GM06990 (cell line): ENCODE results near the gene SERINC2.

Source experiments
- DNase-seq: peaks from one replicate; pipeline ENCODE4 v3.0.0-alpha.2; 2011; ENCODE audit not compliant: insufficient read length; ENCODE audit errors: extremely low read depth
- H3K27me3 ChIP-seq: replicated peaks from 2 replicates; pipeline ENCODE4 v1.6.0; 2011; ENCODE audit warnings: low read length; ENCODE audit not compliant: control insufficient read depth, insufficient read depth
- H3K36me3 ChIP-seq: 2 replicates; pipeline ENCODE4 v1.5.1; 2011; ENCODE audit warnings: low read length; ENCODE audit not compliant: control insufficient read depth, insufficient read depth
- H3K4me3 ChIP-seq: replicated peaks from 2 replicates; pipeline ENCODE4 v1.5.1; 2011; ENCODE audit warnings: low read depth, mild to moderate bottlenecking, control low read depth, low read length
- TF ChIP-seq, protein P1 (sequence below): IDR thresholded peaks from 2 replicates; pipeline ENCODE4 v1.5.1; 2011; ENCODE audit warnings: low read length, control low read depth, mild to moderate bottlenecking, inconsistent platforms; ENCODE audit not compliant: insufficient read depth, poor library complexity, severe bottlenecking

SERINC2 gene

DNA sequence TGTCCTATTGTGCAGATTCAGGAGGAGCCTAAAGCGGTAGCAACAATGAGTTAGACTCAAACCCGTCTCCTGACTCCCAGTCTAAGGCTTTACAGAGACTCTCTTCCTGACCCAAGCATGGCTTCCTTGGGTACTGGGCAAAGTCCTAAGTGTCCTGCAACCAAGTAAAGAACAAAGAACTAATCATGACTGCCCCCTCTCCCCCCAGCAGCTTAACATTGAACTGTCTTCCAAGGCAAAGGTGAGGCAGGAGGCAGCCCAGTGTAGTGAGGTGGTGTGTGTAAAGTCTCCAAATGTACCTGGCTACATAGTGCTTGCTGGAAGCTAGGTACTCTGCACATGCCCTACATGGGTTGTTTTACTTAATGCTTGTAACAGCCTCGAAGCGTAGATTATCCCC lies 42.4 kb upstream of the SERINC2 start:
- peaks cover 2% of the 10 kb centered on the region for H3K36me3 ChIP-seq
- no peak for DNase-seq
- no peak overlapping the region for H3K4me3 ChIP-seq
- no peaks in the 10 kb centered on the region; the same call in 1 of the 2 replicates for H3K27me3 ChIP-seq
- TF ChIP-seq, protein P1, sequence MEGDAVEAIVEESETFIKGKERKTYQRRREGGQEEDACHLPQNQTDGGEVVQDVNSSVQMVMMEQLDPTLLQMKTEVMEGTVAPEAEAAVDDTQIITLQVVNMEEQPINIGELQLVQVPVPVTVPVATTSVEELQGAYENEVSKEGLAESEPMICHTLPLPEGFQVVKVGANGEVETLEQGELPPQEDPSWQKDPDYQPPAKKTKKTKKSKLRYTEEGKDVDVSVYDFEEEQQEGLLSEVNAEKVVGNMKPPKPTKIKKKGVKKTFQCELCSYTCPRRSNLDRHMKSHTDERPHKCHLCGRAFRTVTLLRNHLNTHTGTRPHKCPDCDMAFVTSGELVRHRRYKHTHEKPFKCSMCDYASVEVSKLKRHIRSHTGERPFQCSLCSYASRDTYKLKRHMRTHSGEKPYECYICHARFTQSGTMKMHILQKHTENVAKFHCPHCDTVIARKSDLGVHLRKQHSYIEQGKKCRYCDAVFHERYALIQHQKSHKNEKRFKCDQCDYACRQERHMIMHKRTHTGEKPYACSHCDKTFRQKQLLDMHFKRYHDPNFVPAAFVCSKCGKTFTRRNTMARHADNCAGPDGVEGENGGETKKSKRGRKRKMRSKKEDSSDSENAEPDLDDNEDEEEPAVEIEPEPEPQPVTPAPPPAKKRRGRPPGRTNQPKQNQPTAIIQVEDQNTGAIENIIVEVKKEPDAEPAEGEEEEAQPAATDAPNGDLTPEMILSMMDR: no peak

DNA sequence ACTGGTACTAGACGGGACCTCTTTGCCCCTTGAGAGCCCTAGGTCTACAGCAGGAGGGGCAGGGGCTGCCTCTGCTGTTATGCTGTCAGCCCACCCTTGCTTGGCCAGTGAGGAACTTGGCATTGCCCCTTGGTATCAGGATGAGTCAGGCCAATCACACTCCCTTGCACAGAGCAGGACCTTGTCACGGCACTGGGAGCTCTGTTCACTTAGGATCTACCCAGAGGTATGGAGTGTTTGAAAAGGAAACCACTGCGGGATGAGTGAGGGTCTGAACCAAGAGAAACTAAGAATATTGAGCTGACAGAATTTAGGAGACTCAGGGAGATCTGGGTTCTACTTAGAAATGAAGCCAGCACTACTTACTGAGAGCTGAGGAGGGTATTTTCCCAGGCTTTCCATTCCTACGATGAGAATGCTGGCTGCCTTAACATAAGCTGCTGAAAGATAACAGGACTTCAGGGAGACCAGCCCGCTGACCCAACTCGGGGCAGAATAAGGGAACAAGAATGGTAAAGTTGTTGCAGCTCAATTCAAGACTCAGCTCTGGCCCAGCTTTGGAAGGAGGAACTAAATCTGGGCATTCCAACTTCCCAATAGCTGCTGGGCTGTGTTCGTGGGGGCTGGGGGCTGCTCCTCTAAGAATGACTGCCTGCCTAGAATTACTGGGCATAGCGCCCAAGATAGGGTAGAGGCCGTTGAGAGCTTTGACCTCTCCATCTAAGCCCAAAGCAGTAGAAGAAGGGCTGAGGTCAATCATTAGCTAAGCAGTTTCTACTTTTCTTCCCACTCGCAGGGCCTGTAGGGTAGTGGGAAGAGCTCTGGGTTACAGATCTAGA lies 41.7 kb upstream of the SERINC2 start:
- Histone ChIP-seq H3K27me3 (no peaks in the 10 kb centered on the region; the same call in 1 of the 2 replicates), H3K4me3 (no peak overlapping the region), H3K36me3 (peaks cover 2% of the 10 kb centered on the region)
- TF ChIP-seq, protein P1: no peak
- DNase-seq: no peak

DNA sequence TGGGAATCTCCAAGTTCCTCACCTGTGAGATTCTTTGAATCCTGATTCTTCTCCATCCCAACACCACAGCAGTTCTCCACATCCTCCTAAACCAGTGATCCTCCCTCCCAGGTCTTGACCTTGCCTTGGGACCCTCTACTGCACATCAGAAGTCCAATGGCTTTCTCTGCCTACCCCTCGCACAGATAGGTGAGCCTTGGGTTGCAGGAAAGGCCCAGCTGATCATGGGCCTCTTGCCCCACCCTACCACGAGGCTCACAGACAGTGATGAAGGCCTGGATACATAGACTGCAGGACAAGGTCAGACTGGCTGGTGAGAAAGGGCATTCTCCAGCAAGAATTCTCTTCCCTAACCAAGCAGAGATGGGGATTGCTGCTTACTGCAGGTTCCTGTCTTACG lies 41.0 kb upstream of the SERINC2 start:
- H3K36me3 ChIP-seq: peaks cover 2% of the 10 kb centered on the region
- H3K27me3 ChIP-seq: no peaks in the 10 kb centered on the region; the same call in 1 of the 2 replicates
- DNase-seq: no peak
- TF ChIP-seq, protein P1: no peak
- no peak overlapping the region for H3K4me3 ChIP-seq

DNA sequence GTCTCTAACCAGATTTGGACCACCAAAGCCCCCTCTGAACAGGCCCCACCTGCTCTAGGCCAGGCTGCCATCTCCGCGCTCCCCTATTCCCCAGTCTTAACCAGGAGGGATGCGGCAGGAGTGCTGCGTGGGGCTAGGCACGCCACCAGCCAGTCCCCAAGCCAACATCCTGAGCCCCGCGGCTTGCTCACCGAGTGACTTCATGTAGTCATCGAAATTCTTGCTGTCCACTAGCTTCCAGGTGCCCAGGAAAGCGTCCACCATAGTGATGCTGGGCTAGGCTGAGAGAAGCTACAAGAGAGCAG lies 40.3 kb upstream of the SERINC2 start:
- TF ChIP-seq, protein P1: no peak
- no peak overlapping the region for H3K4me3 ChIP-seq
- H3K27me3 ChIP-seq: no peaks in the 10 kb centered on the region; the same call in 1 of the 2 replicates
- peaks cover 2% of the 10 kb centered on the region; the same call in 1 of the 2 replicates for H3K36me3 ChIP-seq
- no peak for DNase-seq

DNA sequence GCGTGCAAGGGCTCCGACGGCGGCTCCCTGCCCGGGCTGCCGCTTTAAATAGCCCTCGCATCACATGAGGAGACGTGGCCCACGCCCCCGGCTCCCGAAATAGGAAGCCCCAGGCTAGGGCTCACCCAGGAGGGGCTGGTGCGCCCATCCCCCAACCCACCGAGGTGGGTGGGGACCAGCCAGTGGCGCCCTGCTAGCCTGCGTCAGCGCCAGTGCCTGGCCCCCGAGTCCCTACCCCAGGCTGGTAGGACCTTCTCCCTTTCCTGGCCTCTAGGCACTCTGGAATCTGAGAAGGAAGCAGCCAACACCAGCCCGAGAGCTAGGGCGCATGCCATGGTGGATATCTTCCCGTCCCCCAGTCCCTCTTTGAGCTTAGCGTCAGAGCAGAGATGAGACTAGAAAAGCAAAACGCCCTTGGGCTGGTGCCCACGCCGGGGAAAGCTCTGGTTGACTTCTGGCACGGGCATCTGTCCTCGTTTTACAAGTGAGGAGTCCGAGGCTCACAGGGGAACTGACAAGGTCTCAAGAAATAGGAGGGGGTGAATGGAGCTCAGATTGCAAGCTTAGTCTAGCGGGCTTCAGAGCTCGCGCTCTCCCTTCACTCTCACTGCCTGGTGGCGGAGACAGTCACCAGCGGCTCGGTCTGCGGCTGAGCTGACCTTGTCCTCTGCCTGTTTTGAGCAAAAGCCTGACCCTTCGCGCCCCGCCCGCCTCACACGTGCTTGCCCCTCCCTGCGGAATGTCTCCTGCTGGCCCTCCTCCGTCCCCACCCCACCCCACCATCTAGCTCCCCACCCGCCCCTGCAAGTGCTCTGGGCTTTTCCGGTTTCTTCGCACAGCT lies 39.7 kb upstream of the SERINC2 start, which contains the start of gene FABP3:
Gene FABP3, minus strand, starts transcription at position 21 of the 841 bp plus-strand sequence. CDS start 62 bp downstream, outside the sequence.
- H3K36me3 ChIP-seq: no peaks in the 10 kb centered on the region
- TF ChIP-seq, protein P1: no peak
- no peaks in the 10 kb centered on the region; the same call in 1 of the 2 replicates for H3K27me3 ChIP-seq
- DNase-seq: peak; percentile 24
- peak within 1 kb of the TSS; percentile 24; the same call in 1 of the 2 replicates for H3K4me3 ChIP-seq
